Gastrocnemius medialis (tissue), 4 donors: Measurements from ENCODE around the gene LAIR2.

Experiments used
- CTCF ChIP-seq, 5 experiments: fragments of 450-650 bp in 3 of 5; fragments of 200-600 bp in 2 of 5; sonication (generic) in 2 of 5; IDR thresholded peaks in 4 of 5; conservative IDR thresholded peaks in 1 of 5; 1 replicate in 4 of 5; 2 replicates in 1 of 5; pipeline ENCODE4 v1.5.1; 2016 to 2019; ENCODE audit warnings: antibody characterized with exemption in 5 of 5, mild to moderate bottlenecking in 3 of 5, moderate library complexity in 3 of 5
- POLR2A ChIP-seq, 2 donors: fragments of 450-650 bp; IDR thresholded peaks; one replicate each; pipeline ENCODE4 v1.6.1; 2017; ENCODE audit warnings: antibody characterized with exemption in 2 of 2, mild to moderate bottlenecking in 2 of 2, moderate library complexity in 2 of 2

- TF ChIP-seq POLR2A (IDR thresholded peaks at IDR 0.05) (no peak), CTCF (IDR thresholded peaks at IDR 0.05 in 4 of 5, conservative IDR thresholded peaks at IDR 0.05 in 1 of 5) (no peak)
These were observed 23.0 kb downstream of the LAIR2 start for GRCh38 chr19:54525636-54526035.
